ENCODE results near the gene ZNF331. TPM values are rescaled to one million over a fixed set of nuclear protein-coding genes. Genes with fewer than 3 reads are reported as not detected.

The ZNF331 gene
- total and polyA plus RNA-seq, 2 of the 8 experiments (the other 6 are each of a cell fraction or from before 2014, with no cell fraction given): 30.0 to 44.1 TPM

GRCh38 chr19:53600217-53600616 lies 62.3 kb downstream of the ZNF331 start:
- H2BK120ac ChIP-seq (replicated peaks; ENCODE audit: low read depth, low read length): peak overlapping the region; percentile 64
- H4K91ac ChIP-seq (replicated peaks; ENCODE audit: insufficient read length, low read length): no peak overlapping the region
- no peaks in the 10 kb centered on the region for H3K79me2 ChIP-seq (ENCODE audit: control insufficient read depth in 1 of 2, insufficient read depth in 2 of 2, low read length in 2 of 2)
- H3K9me3 ChIP-seq (ENCODE audit: insufficient read depth in 2 of 2, low read depth in 1 of 2, low read length in 1 of 2): no peaks in the 10 kb centered on the region
- H3K14ac ChIP-seq (ENCODE audit: insufficient read length): no peak overlapping the region
- WGBS, 2 experiments (ENCODE audit: extremely low coverage in 1 of 2, insufficient coverage in 1 of 2, insufficient read length in 1 of 2, insufficient replicate concordance in 2 of 2, low coverage in 1 of 2, low lambda C conversion rate in 2 of 2, missing lambda C conversion rate in 1 of 2): 90% methylated on average over 4 of the region's 4 CpGs; no CpG with 5 or more reads in 1 of the 2 experiments
- ChIA-PET POLR2A (ENCODE audit: partially characterized antibody) (interaction anchor here (1.4 to 4.3 kb wide), 2 partner anchors 12 to 37 kb away, joined by 3 to 15 read pairs; no protein-coding TSS in a partner anchor), CTCF (ENCODE audit: partially characterized antibody) (interaction anchor here (0.6 to 2.1 kb wide), 6 partner anchors 12 to 193 kb away, joined by 3 to 6 read pairs (median 4); no protein-coding TSS in a partner anchor)
- H4K5ac ChIP-seq (ENCODE audit: insufficient read length, low read depth, low read length): no peak overlapping the region
- no peaks in the 10 kb centered on the region for H4K20me1 ChIP-seq (replicated peaks in 1 of 2; ENCODE audit: control insufficient read depth in 1 of 2, insufficient read depth in 2 of 2, low read length in 2 of 2)
- no peaks in the 10 kb centered on the region for H3K36me3 ChIP-seq (ENCODE audit: control insufficient read depth in 2 of 4, insufficient read depth in 4 of 4, low read length in 3 of 4)
- no peaks in the 10 kb centered on the region for H3K27me3 ChIP-seq (replicated peaks in 1 of 4; ENCODE audit: control insufficient read depth in 3 of 4, extremely low read depth in 1 of 4, insufficient read depth in 3 of 4, low read length in 3 of 4)
- H3K4me3 ChIP-seq (ENCODE audit: extremely low read depth in 1 of 4, insufficient read depth in 2 of 4, low read depth in 3 of 4, low read length in 4 of 4): no peak overlapping the region
- H2BK20ac ChIP-seq (ENCODE audit: low read length): peak overlapping the region; percentile 9; the same call in 1 of the 2 replicates
- no peak overlapping the region for H3K56ac ChIP-seq (replicated peaks; ENCODE audit: insufficient read length, low read depth, low read length)
- no peaks in the 10 kb centered on the region for H3K23me2 ChIP-seq (ENCODE audit: low read depth, low read length)
- H2BK12ac ChIP-seq (ENCODE audit: low read depth, low read length): no peak overlapping the region; the same call in 1 of the 2 replicates
- H3K27ac ChIP-seq (ENCODE audit: low read depth, low read length): no peak overlapping the region
- 0 out of 2 replicates have a peak overlapping the region, but pooled peaks have one; percentile 1 for H2AK5ac ChIP-seq (ENCODE audit: low read depth, low read length)
- no peak overlapping the region for H3K23ac ChIP-seq (ENCODE audit: insufficient read length)
- no peak overlapping the region for H2AFZ ChIP-seq (ENCODE audit: low read length)
- DNase-seq (ENCODE audit: low read depth in 1 of 2, low spot score in 2 of 2) (no peak), FAIRE-seq (no peak)
- H3K79me1 ChIP-seq (ENCODE audit: low read depth, low read length): no peaks in the 10 kb centered on the region
- H3K4me2 ChIP-seq (ENCODE audit: insufficient read depth in 1 of 2, low read depth in 2 of 2, low read length in 2 of 2): no peak overlapping the region
- no peak overlapping the region for H2BK15ac ChIP-seq (ENCODE audit: low read length)
- H4K8ac ChIP-seq (ENCODE audit: extremely low read depth, insufficient read depth, low read length): no peak overlapping the region
- no peak overlapping the region for H2BK5ac ChIP-seq (ENCODE audit: low read depth, low read length)
- no peak overlapping the region; the same call in 1 of the 2 replicates for H3K18ac ChIP-seq (ENCODE audit: extremely low read depth, low read length)
- peaks cover 4 to 20% (median 12%) of the 10 kb centered on the region in 4 experiments for H3K4me1 ChIP-seq (replicated peaks in 1 of 4; ENCODE audit: control insufficient read depth in 3 of 4, insufficient read depth in 4 of 4, low read length in 3 of 4)
- peak overlapping the region; percentile 71 for H3K4ac ChIP-seq (replicated peaks; ENCODE audit: insufficient read length, low read depth, low read length)
- no peak overlapping the region for H3K9ac ChIP-seq (replicated peaks in 1 of 4; ENCODE audit: extremely low read depth in 1 of 4, low read depth in 3 of 4, low read length in 3 of 4)
- TF ChIP-seq POLR2AphosphoS5 (IDR thresholded peaks at IDR 0.05; ENCODE audit: low read depth, low read length) (no peak), TAF7 (optimal IDR thresholded peaks at IDR 0.05; ENCODE audit: borderline replicate concordance, low read depth, low read length) (no peak), PHF8 (conservative IDR thresholded peaks at IDR 0.05; ENCODE audit: low read depth, low read length) (no peak), JUND (IDR thresholded peaks at IDR 0.05; ENCODE audit: low read length) (no peak), CHD1 (IDR thresholded peaks at IDR 0.05; ENCODE audit: low read depth, low read length) (no peak), JUN (IDR thresholded peaks at IDR 0.05; ENCODE audit: low read depth, low read length) (no peak), NANOG (IDR thresholded peaks at IDR 0.05; ENCODE audit: insufficient read depth, low read depth, low read length, poor library complexity, severe bottlenecking) (no peak), CBX8 (IDR thresholded peaks at IDR 0.05; ENCODE audit: borderline replicate concordance, low read depth, low read length) (no peak), SP4 (IDR thresholded peaks at IDR 0.05; ENCODE audit: low read length) (no peak), ATF2 (IDR thresholded peaks at IDR 0.05; ENCODE audit: low read length) (no peak)

Measured in H1 (cell line).